ENCODE results near the gene NR2F1-AS1. TPM values are rescaled to one million over a fixed set of nuclear protein-coding genes. Genes with fewer than 3 reads are reported as not detected.

NR2F1-AS1 gene
- total and polyA plus RNA-seq, 3 donors from 2014 or later = 15.6 to 24.8 (median 20.6) TPM

GRCh38 chr5:93601071-93601801 is 20.2 kb upstream of the NR2F1-AS1 start:
- Histone ChIP-seq H3K4me1 (no peaks in the 10 kb centered on the region), H3K4me3 (no peak overlapping the region), H3K27ac (no peak overlapping the region), H3K27me3 (no peaks in the 10 kb centered on the region), H3K9me3 (no peaks in the 10 kb centered on the region), H3K36me3 (ENCODE audit: low read depth, missing control alignments) (no peaks in the 10 kb centered on the region)
- DNase-seq = no peak
- intact Hi-C loops (cut with DNase I; ENCODE audit: low total_unique reads) = no loop called here
- 53 to 61% methylated on average over 3 of the region's 3 CpGs for WGBS, 2 donors
- no peak for TF ChIP-seq CTCF (IDR thresholded peaks at IDR 0.05)

GRCh38 chr5:93600409-93601070 is 19.5 kb upstream of the NR2F1-AS1 start:
- Histone ChIP-seq H3K27ac (no peak overlapping the region), H3K4me1 (no peaks in the 10 kb centered on the region), H3K4me3 (no peak overlapping the region), H3K27me3 (no peaks in the 10 kb centered on the region), H3K9me3 (no peaks in the 10 kb centered on the region), H3K36me3 (ENCODE audit: low read depth, missing control alignments) (no peaks in the 10 kb centered on the region)
- TF ChIP-seq POLR2A (IDR thresholded peaks at IDR 0.05) (no peak), CTCF (IDR thresholded peaks at IDR 0.05) (no peak)
- no peak for DNase-seq
- intact Hi-C loops (cut with DNase I; ENCODE audit: low total_unique reads) = no loop called here
- WGBS, 2 donors = 58% methylated on average over 8 of the region's 8 CpGs

GRCh38 chr5:93599399-93600120 is 18.5 kb upstream of the NR2F1-AS1 start:
- DNase-seq = no peak
- Histone ChIP-seq H3K4me1 (no peaks in the 10 kb centered on the region), H3K9me3 (no peaks in the 10 kb centered on the region), H3K36me3 (ENCODE audit: low read depth, missing control alignments) (no peaks in the 10 kb centered on the region), H3K27me3 (no peaks in the 10 kb centered on the region), H3K27ac (no peak overlapping the region), H3K4me3 (no peak overlapping the region)
- intact Hi-C loops (cut with DNase I; ENCODE audit: low total_unique reads) = no loop called here
- no peak for TF ChIP-seq POLR2A (IDR thresholded peaks at IDR 0.05)
- no peak for TF ChIP-seq CTCF (IDR thresholded peaks at IDR 0.05)
- WGBS, 2 donors = 40 to 50% methylated on average over 17 of the region's 17 CpGs

- no peak for DNase-seq
- no peaks in the 10 kb centered on the region for H3K9me3 ChIP-seq
- TF ChIP-seq POLR2A (IDR thresholded peaks at IDR 0.05) (no peak), CTCF (IDR thresholded peaks at IDR 0.05) (no peak)
- no peaks in the 10 kb centered on the region for H3K4me1 ChIP-seq
- 48 to 57% methylated on average over 5 of the region's 5 CpGs for WGBS, 2 donors
- H3K36me3 ChIP-seq (ENCODE audit: low read depth, missing control alignments) = no peaks in the 10 kb centered on the region
- H3K27me3 ChIP-seq = no peaks in the 10 kb centered on the region
- no peak overlapping the region for H3K4me3 ChIP-seq
- no peak overlapping the region for H3K27ac ChIP-seq
- intact Hi-C loops (cut with DNase I; ENCODE audit: low total_unique reads) = no loop called here
Measured at GRCh38 chr5:93599001-93599379, 18.0 kb upstream of the NR2F1-AS1 start.
